ENCODE measurements around the gene DEPDC5.

The DEPDC5 gene

DNA sequence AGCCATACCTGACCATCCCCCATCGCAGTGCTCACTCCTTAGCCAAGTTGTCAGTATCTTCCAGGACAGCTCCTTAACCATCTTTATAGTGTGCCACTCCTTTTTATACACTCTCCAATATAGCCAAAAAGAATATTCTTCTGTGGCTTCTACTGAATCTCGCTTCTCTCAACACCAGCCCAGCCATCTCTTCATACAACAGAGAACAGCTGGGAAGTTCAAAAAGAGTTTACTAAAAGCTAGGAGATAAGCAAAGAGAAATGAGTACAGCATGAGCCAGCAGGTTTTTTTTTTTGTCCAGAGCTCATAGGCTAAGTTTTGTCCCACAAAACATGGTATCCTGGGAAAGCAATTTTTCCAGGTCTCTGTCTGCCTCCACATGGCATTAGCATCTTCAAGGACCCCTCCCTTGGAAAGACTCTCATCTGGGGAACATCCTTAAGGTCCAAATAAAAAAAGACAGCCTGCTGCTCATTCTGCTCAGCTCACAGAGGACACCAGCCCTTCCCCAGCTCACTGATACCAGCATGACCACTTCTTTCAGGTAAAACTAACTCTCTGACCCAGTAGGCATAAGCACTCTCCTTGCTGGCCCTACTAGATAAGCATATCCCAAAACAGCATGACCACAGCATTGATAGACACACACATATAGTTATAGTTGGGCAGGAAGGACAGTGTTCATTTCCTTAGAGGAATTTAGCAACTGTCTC, 141.7 kb downstream of the DEPDC5 start:
- DNase-seq (ENCODE audit: low read depth), result no peak

DNA sequence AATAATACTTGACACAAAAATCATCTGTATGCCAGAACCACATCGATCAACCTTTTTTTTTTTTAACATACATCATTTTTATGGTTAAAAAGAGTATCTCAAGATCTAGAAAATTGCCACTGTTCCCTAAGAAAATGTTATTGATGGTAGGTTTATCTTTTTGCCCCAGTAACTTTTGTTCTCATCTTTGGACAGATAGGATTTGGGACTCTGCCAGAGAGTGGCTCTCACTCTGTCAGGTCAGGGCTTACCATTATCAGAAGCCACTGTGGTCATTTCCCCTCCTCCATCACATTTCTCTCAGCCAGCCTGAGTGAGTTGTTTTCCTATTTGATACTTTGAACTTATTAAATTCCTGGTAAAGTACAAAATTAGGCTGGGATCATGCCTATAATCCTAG, 142.7 kb downstream of the DEPDC5 start:
- DNase-seq (ENCODE audit: low read depth), result no peak

DNA sequence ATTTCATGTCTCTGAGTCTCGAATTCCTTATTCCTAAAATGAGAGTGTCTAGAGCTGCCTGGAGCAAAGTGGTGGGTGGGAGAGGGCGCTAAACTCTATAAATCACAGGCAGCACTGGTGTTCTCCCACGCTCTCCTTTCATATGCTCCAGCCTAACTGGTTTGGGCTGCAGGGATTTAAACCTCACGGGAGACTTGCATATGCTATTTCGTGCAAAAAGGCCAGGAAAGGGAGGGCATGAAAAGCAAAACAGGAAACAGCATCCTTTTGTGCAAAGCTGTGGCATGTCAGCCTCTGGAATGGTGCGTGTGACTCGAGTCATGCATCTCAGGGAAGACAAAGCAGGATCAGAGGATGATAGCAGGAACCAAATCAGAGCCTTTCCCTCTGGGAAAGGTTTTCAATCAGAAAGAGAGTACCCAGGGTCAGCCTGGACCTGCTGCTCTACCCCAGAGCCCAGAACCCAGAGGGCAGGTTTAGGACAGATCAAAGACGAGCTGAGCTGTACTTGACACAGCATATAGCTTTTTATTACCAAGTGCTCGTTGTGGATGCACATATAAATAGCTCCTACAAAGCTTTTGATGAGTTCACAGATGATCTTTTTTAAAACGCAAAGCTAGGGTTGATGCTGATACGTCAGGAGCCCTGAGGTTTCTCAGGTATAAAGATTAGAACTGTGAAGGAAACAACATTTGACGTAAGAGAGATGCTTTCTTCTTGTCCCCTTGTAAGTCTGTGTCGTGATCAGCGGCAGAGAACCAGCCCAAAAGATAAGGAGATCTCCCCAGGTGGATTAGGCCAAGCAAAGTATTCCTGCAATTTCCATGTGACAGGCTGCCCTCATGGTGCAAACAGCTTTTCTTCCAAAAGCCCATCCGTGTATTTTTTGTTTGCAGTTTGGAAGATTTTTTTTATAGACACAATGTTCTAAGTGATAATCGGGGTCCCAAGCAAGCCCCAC, 144.3 kb downstream of the DEPDC5 start:
- DNase-seq (ENCODE audit: low read depth), result no peak

DNA sequence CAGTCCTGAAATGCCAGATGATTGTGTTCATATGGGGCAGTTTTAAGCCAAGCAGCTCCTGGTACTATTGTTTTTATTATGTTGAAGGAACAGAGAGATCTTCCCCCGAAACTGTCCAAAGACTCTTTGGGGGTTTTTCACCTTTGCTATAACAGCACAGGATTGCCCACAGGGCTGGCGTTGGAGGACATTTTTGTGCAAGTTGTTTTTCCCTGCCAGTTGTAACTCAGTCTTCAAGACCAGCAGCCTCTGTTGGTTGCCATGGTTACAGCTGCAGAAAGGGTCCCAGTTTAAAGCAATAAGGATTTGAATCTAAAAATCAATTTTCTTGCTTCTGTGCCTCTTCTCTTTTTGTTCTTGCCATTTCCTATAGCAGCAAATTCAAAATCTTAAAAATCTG, 145.1 kb downstream of the DEPDC5 start:
- DNase-seq (ENCODE audit: low read depth), result no peak

DNA sequence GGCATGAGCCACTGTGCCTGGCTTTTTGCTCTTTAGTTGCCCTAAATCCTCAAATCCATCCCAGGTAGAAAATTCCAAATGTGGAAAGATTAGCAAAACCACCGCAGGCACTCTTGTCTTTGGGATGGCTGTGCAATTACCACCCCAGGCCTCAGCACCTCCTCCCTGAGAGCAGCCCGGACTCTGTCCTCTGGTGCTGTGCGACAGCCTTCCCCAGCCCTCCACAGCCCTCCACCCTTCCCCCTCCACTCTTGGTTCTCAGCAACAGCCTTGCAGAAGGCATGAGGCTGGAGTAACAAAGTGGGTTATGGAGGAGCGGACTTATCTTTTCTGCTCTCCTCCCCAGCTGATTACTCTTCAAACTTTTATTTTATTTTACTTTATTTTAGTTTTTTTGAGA, 145.8 kb downstream of the DEPDC5 start:
- DNase-seq (ENCODE audit: low read depth), result no peak

DNA sequence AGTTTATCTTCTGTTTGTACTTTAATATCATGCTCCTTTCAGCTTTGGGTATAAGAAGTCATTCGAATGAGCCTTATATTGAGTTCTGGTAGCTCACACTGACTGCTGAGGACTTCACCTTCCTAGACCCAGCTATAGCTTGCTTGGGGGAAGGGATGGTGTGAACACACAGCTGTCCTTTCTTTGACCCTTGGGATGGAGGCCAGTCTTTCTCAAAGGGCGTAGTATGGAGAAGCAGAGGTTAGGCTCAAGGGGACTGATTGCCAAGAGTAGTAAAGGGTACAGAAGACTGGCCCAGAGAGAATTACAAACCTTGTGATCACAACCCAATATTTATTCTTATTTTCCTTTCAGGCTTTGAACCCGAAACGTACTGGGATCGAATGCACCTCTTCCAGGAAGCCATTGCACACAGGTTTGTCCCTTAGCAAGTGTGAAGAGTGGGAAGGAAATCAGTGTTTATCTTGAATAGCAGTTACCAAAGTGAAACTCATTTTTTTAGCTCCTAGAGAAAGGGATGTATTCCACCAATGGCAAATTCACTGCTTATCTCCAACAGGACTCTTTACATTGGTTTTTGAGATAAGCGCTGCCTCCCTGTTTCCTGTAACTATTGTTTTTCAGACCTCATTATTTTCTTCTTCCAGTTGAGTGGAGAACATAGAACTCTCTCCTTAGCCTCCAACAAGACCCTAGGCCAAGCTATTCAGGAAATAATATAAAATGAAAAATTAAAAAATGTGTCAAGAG, 147.7 kb downstream of the DEPDC5 start:
- DNase-seq (ENCODE audit: low read depth), result no peak

DNA sequence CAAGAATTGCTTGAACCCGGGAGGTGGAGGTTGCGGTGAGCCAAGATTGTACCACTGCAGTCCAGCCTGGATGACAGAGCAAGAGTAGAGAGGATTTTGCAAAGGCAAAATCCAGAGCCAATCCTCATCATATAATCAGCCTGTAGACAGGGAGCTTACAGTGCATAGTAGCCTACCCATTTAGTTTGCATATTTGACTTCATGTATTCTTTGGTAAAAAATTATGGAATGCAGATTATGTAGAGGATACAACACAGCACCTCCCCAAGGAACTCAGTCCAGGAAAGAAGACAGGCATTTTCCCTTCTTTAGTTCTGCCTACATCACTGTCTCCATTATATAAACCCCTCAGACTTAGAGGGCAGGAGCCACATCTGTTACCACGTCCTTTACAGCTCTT, 150.8 kb downstream of the DEPDC5 start:
- no peak for DNase-seq (ENCODE audit: low read depth)

DNA sequence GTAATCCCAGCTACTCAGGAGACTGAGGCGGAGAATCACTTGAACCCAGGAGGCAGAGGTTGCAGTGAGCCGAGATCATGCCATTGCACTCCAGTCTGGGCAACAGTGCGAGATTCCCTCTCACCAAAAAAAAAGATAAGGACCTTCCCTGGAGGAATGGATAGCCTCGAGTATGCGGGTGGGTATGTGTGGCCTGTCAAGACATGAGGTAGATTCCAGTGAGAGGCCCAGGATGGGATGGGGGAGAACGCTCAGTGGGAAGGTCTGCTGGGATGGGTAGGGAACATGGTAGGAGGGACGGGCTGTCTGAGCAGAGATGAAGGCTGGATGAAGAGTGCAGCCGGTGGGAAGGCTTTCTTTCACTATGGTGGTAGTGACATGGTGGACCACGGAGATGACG, 151.5 kb downstream of the DEPDC5 start:
- DNase-seq (ENCODE audit: low read depth), result no peak

DNA sequence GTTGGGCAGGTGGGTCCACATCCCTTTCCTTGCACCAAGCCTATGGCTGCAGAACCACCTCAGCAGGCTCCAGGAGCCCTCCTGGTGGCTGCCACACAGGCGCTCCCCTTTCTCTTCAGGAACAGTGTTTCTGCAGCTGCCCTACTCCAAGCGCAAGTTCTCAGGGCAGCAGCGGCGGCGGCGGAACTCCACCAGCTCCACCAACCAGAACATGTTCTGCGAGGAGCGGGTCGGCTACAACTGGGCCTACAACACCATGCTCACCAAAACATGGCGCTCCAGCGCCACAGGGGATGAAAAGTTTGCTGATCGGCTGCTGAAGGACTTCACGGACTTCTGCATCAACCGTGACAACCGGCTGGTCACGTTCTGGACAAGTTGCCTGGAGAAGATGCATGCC, 152.3 kb downstream of the DEPDC5 start:
- DNase-seq (ENCODE audit: low read depth), result no peak

DNA sequence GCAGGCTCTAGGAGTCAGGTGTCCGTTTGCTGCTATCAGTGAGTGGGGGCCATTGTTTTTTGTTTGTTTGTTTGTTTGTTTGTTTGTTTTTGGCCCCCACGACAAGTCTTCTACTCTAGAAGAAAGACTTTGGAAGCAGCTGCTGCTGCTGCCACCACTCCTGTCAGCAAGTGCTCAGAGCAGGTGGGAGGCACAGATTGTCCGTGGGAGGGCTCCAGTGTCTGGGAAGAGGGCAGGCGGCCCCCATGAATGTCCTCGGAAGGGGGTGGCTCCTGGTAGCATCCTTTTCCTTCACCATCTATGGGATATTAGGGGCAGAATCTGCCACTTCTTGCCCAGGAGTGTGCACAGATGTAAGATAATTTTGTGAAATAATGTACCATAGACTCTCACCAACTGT, 152.8 kb downstream of the DEPDC5 start:
- DNase-seq (ENCODE audit: low read depth), result no peak

DNA sequence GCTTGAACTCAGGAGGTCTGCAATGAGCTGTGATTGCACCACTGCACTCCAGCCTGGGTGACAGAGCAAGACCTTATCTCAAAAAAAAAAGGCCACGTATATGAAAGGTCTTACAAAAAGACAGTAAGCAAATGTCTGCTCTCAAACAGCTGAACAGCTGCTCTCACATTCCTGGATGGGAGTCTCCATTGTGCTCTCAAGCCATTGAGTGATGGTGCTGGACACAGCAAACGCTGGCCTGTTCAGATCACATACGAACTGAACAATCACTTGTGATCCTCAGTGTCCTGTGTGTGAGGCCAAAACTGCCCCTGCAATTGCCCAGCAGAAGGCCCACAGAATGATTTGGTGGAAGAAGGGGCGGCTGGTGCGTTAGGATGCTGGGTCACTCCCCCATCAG, 156.2 kb downstream of the DEPDC5 start:
- DNase-seq (ENCODE audit: low read depth), result no peak

DNA sequence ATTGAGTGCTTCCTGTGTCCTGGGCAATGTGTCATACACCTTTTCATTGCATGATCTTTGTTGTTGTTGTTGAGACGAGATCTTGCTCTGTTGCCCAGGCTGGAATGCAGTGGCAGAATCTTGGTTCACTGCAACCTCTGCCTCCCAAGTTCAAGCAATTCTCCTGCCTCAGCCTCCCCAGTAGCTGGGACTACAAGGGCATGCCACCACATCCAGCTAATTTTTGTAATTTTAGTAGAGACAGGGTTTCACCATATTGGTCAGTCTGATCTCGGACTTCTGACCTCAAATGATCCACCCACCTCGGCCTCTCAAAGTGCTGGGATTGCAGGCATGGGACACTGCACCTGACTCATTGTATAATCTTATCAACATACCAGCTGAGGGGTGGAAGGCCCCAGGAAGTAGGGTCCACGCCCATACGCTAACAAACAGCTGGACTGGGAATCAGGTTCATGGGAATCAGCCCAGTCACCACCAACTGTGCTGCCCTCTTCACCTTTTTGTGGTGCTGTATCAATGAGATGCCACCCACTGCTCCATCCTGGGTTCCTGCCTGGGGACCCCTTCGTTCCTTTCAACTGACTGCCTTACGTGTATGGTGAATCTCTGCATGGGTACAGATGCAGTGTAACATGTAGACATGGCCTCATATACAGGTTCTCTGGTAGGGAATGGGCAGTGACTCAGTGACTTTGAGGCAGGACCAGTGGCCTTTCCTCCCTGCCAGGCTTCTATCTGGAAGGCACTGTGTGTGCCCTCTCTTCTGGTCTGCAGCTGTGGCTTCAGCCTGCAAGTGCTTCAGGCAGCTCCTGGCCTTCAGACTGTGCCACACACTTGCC, 158.0 kb downstream of the DEPDC5 start:
- no peak for DNase-seq (ENCODE audit: low read depth)

DNA sequence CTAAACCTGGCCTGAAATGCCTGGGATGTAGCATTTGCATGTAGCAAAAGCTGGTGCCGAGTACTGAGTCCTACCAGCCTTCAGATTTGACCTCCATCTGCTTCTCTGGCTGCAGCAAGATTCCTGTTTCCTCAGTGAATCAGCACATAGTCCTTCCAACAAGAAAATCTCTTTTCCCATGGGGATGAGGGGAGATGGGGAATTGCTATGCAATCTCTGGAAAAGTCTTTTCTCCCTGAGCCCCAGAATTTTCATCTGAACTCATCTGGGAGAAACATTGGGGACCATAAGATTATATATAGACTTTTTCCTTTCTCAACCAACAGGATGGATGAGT, 158.6 kb downstream of the DEPDC5 start:
- DNase-seq (ENCODE audit: low read depth), result no peak

DNA sequence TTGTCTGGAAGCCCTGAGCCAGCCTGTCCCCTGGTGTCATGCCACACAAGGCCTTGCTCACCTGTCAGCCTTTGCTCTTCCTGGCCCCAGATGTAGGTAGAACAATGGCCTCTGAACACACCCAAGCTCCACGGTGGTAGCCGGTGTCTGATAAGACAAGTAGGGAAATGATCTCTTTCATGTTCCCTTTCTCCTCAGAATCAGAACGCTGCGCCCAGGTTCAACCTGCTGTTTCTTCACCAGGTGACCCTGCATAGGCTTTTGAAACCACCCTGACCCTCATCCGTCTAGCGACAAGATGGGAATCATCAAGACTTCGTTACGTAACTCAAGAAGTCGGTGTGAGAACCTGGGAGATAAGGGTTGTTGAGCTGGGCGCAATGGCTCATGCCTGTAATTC, 161.8 kb downstream of the DEPDC5 start:
- no peak for DNase-seq (ENCODE audit: low read depth)

DNA sequence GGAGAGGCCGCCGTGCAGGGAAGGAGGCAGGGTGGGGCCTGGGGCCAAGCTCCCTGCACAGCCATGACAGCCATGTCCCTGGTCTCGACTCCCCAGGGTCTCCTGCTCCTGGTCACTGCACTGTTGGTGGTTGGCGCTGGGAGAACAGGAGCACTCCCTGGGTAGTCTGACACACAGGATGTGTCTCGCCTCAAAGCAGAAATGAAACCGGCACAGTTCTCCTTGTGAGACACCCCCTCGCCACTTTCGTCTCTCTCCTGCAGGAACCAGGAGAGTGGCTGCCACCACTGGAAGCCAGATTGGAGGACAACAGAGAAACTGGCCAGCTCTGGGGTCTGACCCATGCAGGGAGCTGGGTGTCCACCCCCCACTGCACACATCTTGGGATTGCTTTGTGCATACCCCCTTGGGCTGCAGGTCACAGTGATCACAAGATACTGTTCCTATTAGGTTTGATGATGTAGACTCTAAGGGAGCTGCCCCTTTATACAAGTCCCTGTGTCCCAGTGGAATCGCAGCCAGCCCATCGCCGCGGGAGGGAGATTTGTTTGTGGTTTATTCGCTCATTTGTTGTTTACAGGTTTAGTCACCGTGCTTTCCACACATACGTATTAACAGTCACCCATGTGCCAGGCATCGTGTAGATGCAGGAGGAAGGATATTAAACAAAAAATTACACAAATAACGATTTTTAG, 163.6 kb downstream of the DEPDC5 start:
- DNase-seq (ENCODE audit: low read depth), result no peak

DNA sequence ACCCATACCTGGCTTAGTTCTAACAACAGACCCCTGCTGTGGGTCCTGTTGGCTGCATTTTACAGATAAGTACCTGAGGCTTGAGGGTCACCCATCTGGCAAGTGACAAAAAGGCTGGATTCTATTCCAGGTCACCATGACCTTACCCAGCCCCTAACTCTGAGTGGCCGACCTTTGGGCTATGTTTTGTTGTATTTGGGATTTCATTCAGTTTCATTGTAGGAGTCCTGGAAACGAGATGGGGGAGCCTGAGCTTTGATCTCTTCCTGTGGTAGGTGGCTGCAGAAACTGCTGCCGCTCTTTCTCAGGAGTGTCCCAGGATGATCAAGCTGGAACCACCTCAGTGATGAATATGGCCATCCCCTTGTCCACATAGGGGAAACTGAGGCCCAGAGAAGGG, 165.9 kb downstream of the DEPDC5 start:
- no peak for DNase-seq (ENCODE audit: low read depth)

DNA sequence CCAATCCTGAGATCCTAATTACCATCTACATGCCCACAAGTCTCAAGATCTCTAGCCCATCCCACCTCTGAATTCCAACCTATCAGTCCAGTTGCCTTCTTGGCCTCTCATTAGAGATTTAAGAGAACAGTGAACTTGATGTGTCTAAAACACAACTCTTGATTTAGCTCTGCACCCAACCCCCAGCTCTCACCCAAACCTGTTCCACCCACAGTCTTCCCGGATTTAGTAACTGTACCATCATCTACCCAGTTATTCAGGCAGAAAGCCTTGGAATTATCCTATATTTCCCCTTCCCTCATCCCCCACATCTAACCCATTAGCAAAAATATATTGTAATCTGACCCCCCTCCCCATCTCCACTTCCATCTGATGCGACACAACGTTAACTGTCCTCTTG, 166.5 kb downstream of the DEPDC5 start:
- DNase-seq (ENCODE audit: low read depth), result no peak

DNA sequence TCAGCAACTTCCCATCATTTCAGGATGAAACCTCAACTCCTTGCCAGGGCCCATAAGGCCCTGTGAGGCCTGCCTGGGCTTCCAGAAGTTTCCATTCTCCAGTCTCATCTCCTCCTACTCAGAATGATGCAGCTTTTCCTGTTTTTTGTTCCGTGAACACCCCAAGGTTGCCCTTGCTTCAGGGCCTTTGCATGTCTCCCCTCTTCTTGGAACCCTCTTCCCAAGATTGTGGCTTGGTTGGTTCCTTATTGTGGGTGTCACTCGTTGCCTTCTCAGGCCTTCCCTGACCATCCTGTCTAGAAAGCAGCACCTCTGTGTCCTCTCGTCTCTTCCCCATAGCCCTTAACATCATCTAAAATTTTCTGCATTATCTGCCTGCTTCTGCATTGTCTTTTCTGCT, 167.3 kb downstream of the DEPDC5 start:
- DNase-seq (ENCODE audit: low read depth), result no peak

DNA sequence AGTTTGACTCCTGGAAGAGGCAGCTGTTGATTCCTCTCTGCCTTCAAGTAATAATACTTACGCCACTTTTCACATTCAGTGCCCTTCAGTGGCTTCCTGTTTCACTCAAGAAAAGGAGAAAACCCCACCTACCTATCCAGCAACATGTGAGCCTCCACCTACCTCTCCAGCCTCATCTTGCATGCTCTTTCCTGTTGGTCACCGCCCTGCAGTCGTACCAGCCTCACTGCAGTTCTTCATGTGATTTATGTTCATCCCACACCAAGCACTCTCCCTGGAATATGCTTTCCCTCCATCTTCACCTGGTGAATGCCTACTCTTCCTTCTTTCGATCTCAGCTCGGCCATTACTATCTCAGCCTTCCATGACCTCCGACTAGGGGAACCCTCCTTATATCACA, 168.7 kb downstream of the DEPDC5 start:
- DNase-seq (ENCODE audit: low read depth), result no peak

DNA sequence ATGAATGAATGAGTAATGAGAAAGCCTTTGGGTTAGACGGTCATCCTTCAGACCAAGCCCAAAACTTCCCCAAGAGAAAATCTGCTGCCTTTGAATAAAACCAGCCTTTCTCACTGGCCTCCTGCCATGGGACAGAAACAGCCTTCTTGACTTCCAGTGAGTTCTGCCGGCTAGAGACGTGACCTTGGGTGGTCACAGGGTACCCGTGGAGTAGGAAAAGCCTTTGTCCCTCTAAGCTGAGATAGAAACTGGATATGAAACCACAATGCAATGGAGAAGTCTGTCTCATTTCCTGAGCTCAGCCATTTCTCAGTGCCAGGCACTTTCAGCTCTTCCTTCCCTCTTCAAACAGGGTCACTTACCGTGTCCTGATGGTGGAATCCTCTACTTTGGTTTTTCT, 169.3 kb downstream of the DEPDC5 start:
- no peak for DNase-seq (ENCODE audit: low read depth)

DNA sequence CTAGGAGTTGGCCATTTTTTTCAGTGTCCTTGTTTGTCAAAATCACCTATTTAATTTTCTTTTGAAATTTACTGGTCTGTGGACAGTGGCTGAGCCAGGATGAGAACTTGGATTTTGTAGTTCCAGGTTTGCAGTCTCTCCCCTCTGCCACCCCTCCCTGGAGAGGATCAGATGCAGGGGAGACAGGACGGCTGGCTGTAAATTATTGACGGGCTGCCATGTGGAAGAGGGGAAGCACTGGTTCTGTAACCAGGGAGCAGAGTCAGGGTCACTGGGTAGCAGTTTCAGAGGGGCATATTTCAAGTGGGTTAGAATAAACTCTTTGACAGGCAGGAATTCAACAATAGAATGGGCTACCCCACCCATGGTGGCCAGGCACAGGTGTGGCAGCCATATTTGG, 169.9 kb downstream of the DEPDC5 start:
- DNase-seq (ENCODE audit: low read depth), result no peak

All from T follicular helper cell (primary cell).